PC-3 (cell line): ENCODE measurements around the gene UNC93B1.

Source experiments
- CTCF ChIP-seq: fragments of 300-600 bp; sonication (generic); conservative IDR thresholded peaks from 2 replicates; pipeline ENCODE4 v1.5.1; 2017; ENCODE audit warnings: antibody characterized with exemption, low read depth, mild to moderate bottlenecking, low read length
- EZH2 ChIP-seq: fragments of 300-600 bp; sonication (generic); IDR thresholded peaks from one replicate; pipeline ENCODE4 v1.6.1; 2017; ENCODE audit warnings: antibody characterized with exemption, mild to moderate bottlenecking, low read length; ENCODE audit not compliant: unreplicated experiment

- TF ChIP-seq EZH2 (no peak), CTCF (no peak)
Measured at GRCh38 chr11:68008381-68009337, 4.8 kb upstream of the UNC93B1 start.
